MM.1S (cell line): ENCODE data around the gene NDUFV3.
"Not testable (repeated sequence)": the region's sequence is repeated elsewhere in the genome, so short reads cannot be mapped to it uniquely, and the experiment has no call there.

Source experiments
- DNase-seq: peaks from one replicate; pipeline ENCODE4 v3.0.0-alpha.2; 2015
- H2AFZ ChIP-seq: fragments of 300-600 bp; sonication (generic); 2 replicates; pipeline ENCODE4 v1.6.0; 2016; ENCODE audit warnings: antibody characterized with exemption, low read length
- H3F3A ChIP-seq: fragments of 300-600 bp; sonication (generic); 2 replicates; pipeline ENCODE4 v1.6.1; 2016; ENCODE audit warnings: mild to moderate bottlenecking, antibody characterized with exemption, low read length, moderate library complexity, mixed read lengths; ENCODE audit not compliant: insufficient read depth
- H3K27ac ChIP-seq: fragments of 300-600 bp; sonication (generic); 2 replicates; pipeline ENCODE4 v1.5.1; 2016; ENCODE audit warnings: mild to moderate bottlenecking, low read length
- H3K27me3 ChIP-seq: fragments of 300-600 bp; sonication (generic); replicated peaks from 2 replicates; pipeline ENCODE4 v1.6.0; 2016; ENCODE audit warnings: low read length; ENCODE audit not compliant: insufficient read depth
- H3K36me3 ChIP-seq: fragments of 300-600 bp; sonication (generic); replicated peaks from 2 replicates; pipeline ENCODE4 v1.6.1; 2016; ENCODE audit warnings: mild to moderate bottlenecking, low read length, mixed read lengths; ENCODE audit not compliant: insufficient read depth
- H3K4me1 ChIP-seq: fragments of 300-600 bp; sonication (generic); 2 replicates; pipeline ENCODE4 v1.6.1; 2016; ENCODE audit warnings: low read length, mixed read lengths
- H3K4me2 ChIP-seq: fragments of 300-600 bp; sonication (generic); 2 replicates; pipeline ENCODE4 v1.6.0; 2016; ENCODE audit warnings: low read depth, low read length
- H3K4me3 ChIP-seq: fragments of 300-600 bp; sonication (generic); 2 replicates; pipeline ENCODE4 v1.5.1; 2016; ENCODE audit warnings: low read length, mixed read lengths
- H3K79me2 ChIP-seq: fragments of 300-600 bp; sonication (generic); 2 replicates; pipeline ENCODE4 v1.6.1; 2016; ENCODE audit warnings: mixed run types, low read length, mixed read lengths
- H3K9ac ChIP-seq: fragments of 300-600 bp; sonication (generic); 2 replicates; pipeline ENCODE4 v1.6.1; 2016; ENCODE audit warnings: low read length, mixed read lengths
- H3K9me2 ChIP-seq: fragments of 300-600 bp; sonication (generic); replicated peaks from 2 replicates; pipeline ENCODE4 v1.6.1; 2016; ENCODE audit warnings: mild to moderate bottlenecking, low read length, mixed read lengths; ENCODE audit not compliant: insufficient read depth
- H3K9me3 ChIP-seq: fragments of 300-600 bp; sonication (generic); replicated peaks from 2 replicates; pipeline ENCODE4 v1.6.1; 2016; ENCODE audit warnings: mild to moderate bottlenecking, low read length, mixed read lengths; ENCODE audit not compliant: insufficient read depth
- H4K20me1 ChIP-seq: fragments of 300-600 bp; sonication (generic); 2 replicates; pipeline ENCODE4 v1.6.1; 2016; ENCODE audit warnings: mild to moderate bottlenecking, low read length, moderate library complexity, mixed read lengths; ENCODE audit not compliant: insufficient read depth
- CTCF ChIP-seq: fragments of 300-600 bp; sonication (generic); IDR thresholded peaks from 2 replicates; pipeline ENCODE4 v1.5.1; 2016; ENCODE audit warnings: antibody characterized with exemption, low read length, mixed read lengths
- EZH2 ChIP-seq: fragments of 300-600 bp; sonication (generic); optimal IDR thresholded peaks from 2 replicates; pipeline ENCODE3; 2017; ENCODE audit warnings: low read depth, mild to moderate bottlenecking, antibody characterized with exemption, low read length, mixed read lengths
- EZH2phosphoT487 ChIP-seq: fragments of 300-600 bp; sonication (generic); IDR thresholded peaks from 2 replicates; pipeline ENCODE4 v1.6.1; 2018; ENCODE audit warnings: antibody characterized with exemption, low read length

The NDUFV3 gene

GRCh38 chr21:42956824-42957630 lies 63.9 kb downstream of the NDUFV3 start:
- Histone ChIP-seq H3K4me2 (no peak overlapping the region), H3K27ac (no peak overlapping the region), H3K79me2 (no peaks in the 10 kb centered on the region), H2AFZ (no peak overlapping the region), H3K4me3 (no peak overlapping the region), H3K9ac (no peak overlapping the region), H3K36me3 (no peaks in the 10 kb centered on the region), H3K4me1 (no peaks in the 10 kb centered on the region), H3K27me3 (no peaks in the 10 kb centered on the region), H3K9me2 (no peaks in the 10 kb centered on the region), H4K20me1 (no peaks in the 10 kb centered on the region), H3F3A (no peaks in the 10 kb centered on the region), H3K9me3 (no peaks in the 10 kb centered on the region)
- TF ChIP-seq EZH2 (no peak), CTCF (no peak), EZH2phosphoT487 (no peak)
- no peak for DNase-seq

GRCh38 chr21:42958122-42958521 lies 65.0 kb downstream of the NDUFV3 start:
- not testable (repeated sequence) for H2AFZ ChIP-seq, H3K27ac ChIP-seq, H3K4me3 ChIP-seq, H3K27me3 ChIP-seq, H3F3A ChIP-seq, DNase-seq, H3K9me2 ChIP-seq, H4K20me1 ChIP-seq, H3K4me1 ChIP-seq, H3K9me3 ChIP-seq, H3K79me2 ChIP-seq, H3K36me3 ChIP-seq, H3K9ac ChIP-seq, H3K4me2 ChIP-seq

GRCh38 chr21:42959728-42960127 lies 66.6 kb downstream of the NDUFV3 start:
- Histone ChIP-seq H3K4me2 (no peak overlapping the region), H2AFZ (no peak overlapping the region), H3K27ac (no peak overlapping the region), H3K4me3 (no peak overlapping the region), H3K9ac (no peak overlapping the region), H3K4me1 (no peaks in the 10 kb centered on the region), H3K9me2 (no peaks in the 10 kb centered on the region), H3K79me2 (no peaks in the 10 kb centered on the region), H3F3A (no peaks in the 10 kb centered on the region), H3K27me3 (no peaks in the 10 kb centered on the region), H3K9me3 (no peaks in the 10 kb centered on the region), H4K20me1 (no peaks in the 10 kb centered on the region), H3K36me3 (no peaks in the 10 kb centered on the region)
- TF ChIP-seq EZH2phosphoT487 (no peak), EZH2 (no peak), CTCF (no peak)
- DNase-seq: no peak

- Histone ChIP-seq H3K9me3 (no peaks in the 10 kb centered on the region), H3K4me2 (no peak overlapping the region), H3K9me2 (no peaks in the 10 kb centered on the region), H3K4me3 (no peak overlapping the region), H3K27me3 (no peaks in the 10 kb centered on the region), H3K36me3 (no peaks in the 10 kb centered on the region), H3K4me1 (no peaks in the 10 kb centered on the region), H2AFZ (no peak overlapping the region), H3K27ac (no peak overlapping the region), H3K9ac (no peak overlapping the region), H3F3A (no peaks in the 10 kb centered on the region), H3K79me2 (no peaks in the 10 kb centered on the region), H4K20me1 (no peaks in the 10 kb centered on the region)
- no peak for TF ChIP-seq EZH2phosphoT487
- TF ChIP-seq EZH2: no peak
- DNase-seq: no peak
Measured at GRCh38 chr21:42962380-42963007, 69.4 kb downstream of the NDUFV3 start.
